OCI-LY7 (cell line): ENCODE data around the gene NIPBL. TPM values are rescaled to one million over a fixed set of nuclear protein-coding genes. Genes with fewer than 3 reads are reported as not detected.

Experiments used
- BruUV-seq: library from RNA; stranded (reverse); fragments of 400-500 nt; replicated peaks from 2 replicates; lab custom pipeline; 2021; lab: Mats Ljungman, UMichigan
- CTCF ChIA-PET: fragments of 300-600 bp; sonication (Branson Sonifier 250); formaldehyde crosslinking; loops from one replicate; lab custom pipeline; 2022; ENCODE audit warnings: antibody characterized with exemption; ENCODE audit not compliant: unreplicated experiment; lab: Charles Lee
- POLR2A ChIA-PET: fragments of 300-600 bp; sonication (Branson Sonifier 250); formaldehyde crosslinking; loops from one replicate; lab custom pipeline; 2022; ENCODE audit warnings: antibody characterized with exemption; lab: Charles Lee
- DNase-seq: peaks from one replicate; pipeline ENCODE4 v3.0.0-alpha.2; 2015; ENCODE audit warnings: low spot score
- H2AFZ ChIP-seq: fragments of 200-600 bp; sonication (generic), shearing (Covaris generic); 2 replicates; pipeline ENCODE4 v1.6.1; 2014; ENCODE audit warnings: mild to moderate bottlenecking, antibody characterized with exemption, low read length, moderate library complexity
- H3K27ac ChIP-seq: fragments of 200-600 bp; sonication (generic); 2 replicates; pipeline ENCODE4 v1.5.1; 2014; ENCODE audit warnings: mixed run types, low read depth, mild to moderate bottlenecking, moderate library complexity, low read length, inconsistent platforms; ENCODE audit not compliant: poor library complexity, severe bottlenecking
- H3K36me3 ChIP-seq: fragments of 200-600 bp; sonication (generic); 2 replicates; pipeline ENCODE4 v1.6.1; 2014; ENCODE audit warnings: mild to moderate bottlenecking, antibody characterized with exemption, low read length, moderate library complexity, mixed read lengths; ENCODE audit not compliant: insufficient read depth
- H3K4me1 ChIP-seq: fragments of 200-600 bp; sonication (generic); 2 replicates; pipeline ENCODE4 v1.5.1; 2014; ENCODE audit warnings: mild to moderate bottlenecking, low read length; ENCODE audit not compliant: insufficient read depth, poor library complexity, severe bottlenecking
- H3K4me2 ChIP-seq: fragments of 200-600 bp; sonication (generic); 2 replicates; pipeline ENCODE4 v1.6.1; 2014; ENCODE audit warnings: mild to moderate bottlenecking, low read length
- H3K4me3 ChIP-seq: fragments of 200-600 bp; sonication (generic); 2 replicates; pipeline ENCODE4 v1.5.1; 2014; ENCODE audit warnings: mild to moderate bottlenecking, low read depth, low read length; ENCODE audit not compliant: poor library complexity, severe bottlenecking
- H3K79me2 ChIP-seq: fragments of 200-600 bp; sonication (generic); 2 replicates; pipeline ENCODE4 v1.6.1; 2016; ENCODE audit warnings: low read depth, mild to moderate bottlenecking, low read length, moderate library complexity, mixed read lengths; ENCODE audit not compliant: insufficient read depth
- H3K9me2 ChIP-seq: fragments of 200-600 bp; sonication (generic); 2 replicates; pipeline ENCODE4 v1.6.1; 2016; ENCODE audit warnings: mild to moderate bottlenecking, low read length, mixed read lengths; ENCODE audit not compliant: insufficient read depth
- H3K9me3 ChIP-seq: fragments of 200-600 bp; sonication (generic); 2 replicates; pipeline ENCODE4 v1.6.1; 2014; ENCODE audit warnings: mild to moderate bottlenecking, mixed run types, low read length, mixed read lengths
- H4K20me1 ChIP-seq: fragments of 200-600 bp; sonication (generic); 2 replicates; pipeline ENCODE4 v1.6.1; 2014; ENCODE audit warnings: mild to moderate bottlenecking, antibody characterized with exemption, low read length, moderate library complexity, mixed read lengths; ENCODE audit not compliant: insufficient read depth
- EZH2phosphoT487 ChIP-seq: fragments of 200-600 bp; sonication (generic); IDR thresholded peaks from 2 replicates; pipeline ENCODE4 v1.6.1; 2018; ENCODE audit warnings: low read depth, borderline replicate concordance, mild to moderate bottlenecking, mixed run types, antibody characterized with exemption, low read length, moderate library complexity, mixed read lengths
- intact Hi-C: fragments of 100-400 bp; cut with micrococcal nuclease; formaldehyde crosslinking; loops from one replicate; pipeline ENCODE4 v1.10.0; 2022; ENCODE audit not compliant: unreplicated experiment
- total RNA-seq, 2 experiments: library from RNA; depleted of rRNA in 1 of 2; stranded (reverse); fragments of >200 nt in 1 of 2; shearing (Covaris generic) in 1 of 2; gene quantifications; 2 replicates each; pipeline ENCODE4 v1.2.3, GENCODE V29; 2014 to 2022
- TF ChIP-seq, protein P1 (sequence below): fragments of 200-600 bp; sonication (generic); conservative IDR thresholded peaks from 2 replicates; pipeline ENCODE4 v1.5.1; 2014; ENCODE audit warnings: mild to moderate bottlenecking, antibody characterized with exemption, low read length, moderate library complexity, mixed read lengths

NIPBL gene
- total RNA-seq, 2 experiments from 2014 or later, result 24.9 to 56.1 TPM

GRCh38 chr5:36969700-36970395 is 93.3 kb downstream of the NIPBL start:
- H4K20me1 ChIP-seq, result no peaks in the 10 kb centered on the region
- no TSS peak for BruUV-seq
- no peaks in the 10 kb centered on the region for H3K9me3 ChIP-seq

DNA sequence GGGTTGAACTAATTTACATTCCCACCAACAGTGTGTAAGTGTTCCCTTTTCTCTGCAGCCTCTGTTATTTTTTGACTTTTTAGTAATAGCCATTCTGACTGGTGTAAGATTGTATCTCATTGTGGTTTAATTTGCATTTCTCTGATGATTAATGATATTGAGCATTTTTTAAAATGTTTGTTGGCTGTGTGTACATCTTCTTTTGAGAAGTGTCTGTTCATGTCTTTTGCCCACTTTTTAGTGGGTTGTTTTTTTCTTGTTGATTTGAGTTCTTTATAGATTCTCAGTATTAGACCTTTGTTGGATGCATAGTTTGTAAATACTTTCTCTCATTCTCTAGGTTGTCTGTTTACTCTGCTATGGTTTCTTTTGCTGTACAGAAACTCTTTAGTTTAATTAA is 101.6 kb downstream of the NIPBL start:
- TF ChIP-seq, protein P1, sequence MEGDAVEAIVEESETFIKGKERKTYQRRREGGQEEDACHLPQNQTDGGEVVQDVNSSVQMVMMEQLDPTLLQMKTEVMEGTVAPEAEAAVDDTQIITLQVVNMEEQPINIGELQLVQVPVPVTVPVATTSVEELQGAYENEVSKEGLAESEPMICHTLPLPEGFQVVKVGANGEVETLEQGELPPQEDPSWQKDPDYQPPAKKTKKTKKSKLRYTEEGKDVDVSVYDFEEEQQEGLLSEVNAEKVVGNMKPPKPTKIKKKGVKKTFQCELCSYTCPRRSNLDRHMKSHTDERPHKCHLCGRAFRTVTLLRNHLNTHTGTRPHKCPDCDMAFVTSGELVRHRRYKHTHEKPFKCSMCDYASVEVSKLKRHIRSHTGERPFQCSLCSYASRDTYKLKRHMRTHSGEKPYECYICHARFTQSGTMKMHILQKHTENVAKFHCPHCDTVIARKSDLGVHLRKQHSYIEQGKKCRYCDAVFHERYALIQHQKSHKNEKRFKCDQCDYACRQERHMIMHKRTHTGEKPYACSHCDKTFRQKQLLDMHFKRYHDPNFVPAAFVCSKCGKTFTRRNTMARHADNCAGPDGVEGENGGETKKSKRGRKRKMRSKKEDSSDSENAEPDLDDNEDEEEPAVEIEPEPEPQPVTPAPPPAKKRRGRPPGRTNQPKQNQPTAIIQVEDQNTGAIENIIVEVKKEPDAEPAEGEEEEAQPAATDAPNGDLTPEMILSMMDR, result no peak
- no peak for TF ChIP-seq EZH2phosphoT487
- CTCF ChIA-PET, result no interaction called here
- H3K79me2 ChIP-seq, result peaks cover 54% of the 10 kb centered on the region; the same call in 1 of the 2 replicates
- H3K36me3 ChIP-seq, result peaks cover 60% of the 10 kb centered on the region
- no peak overlapping the region for H3K27ac ChIP-seq
- peaks cover 17% of the 10 kb centered on the region; the same call in 1 of the 2 replicates for H3K9me3 ChIP-seq
- no peak for DNase-seq
- intact Hi-C loops, result no loop called here
- no peaks in the 10 kb centered on the region for H4K20me1 ChIP-seq
- no peak overlapping the region for H2AFZ ChIP-seq
- no peaks in the 10 kb centered on the region for H3K9me2 ChIP-seq
- H3K4me1 ChIP-seq, result no peaks in the 10 kb centered on the region
- H3K4me2 ChIP-seq, result no peak overlapping the region
- no peak overlapping the region for H3K4me3 ChIP-seq
- BruUV-seq, result no TSS peak
- POLR2A ChIA-PET, result no interaction called here

More at GRCh38 chr5:36969700-36970395, 93.3 kb downstream of the NIPBL start:
- ChIA-PET POLR2A (no interaction called here), CTCF (no interaction called here)
- H2AFZ ChIP-seq, result no peak overlapping the region
- no peak overlapping the region for H3K4me2 ChIP-seq
- no peak overlapping the region for H3K4me3 ChIP-seq
- peaks cover 47% of the 10 kb centered on the region for H3K36me3 ChIP-seq
- H3K4me1 ChIP-seq, result no peaks in the 10 kb centered on the region
- no peak overlapping the region for H3K27ac ChIP-seq
- no peak for DNase-seq
- TF ChIP-seq EZH2phosphoT487, result no peak
- TF ChIP-seq, protein P1, result no peak
- no peaks in the 10 kb centered on the region for H3K9me2 ChIP-seq
- H3K79me2 ChIP-seq, result no peaks in the 10 kb centered on the region
- intact Hi-C loops, result no loop called here

DNA sequence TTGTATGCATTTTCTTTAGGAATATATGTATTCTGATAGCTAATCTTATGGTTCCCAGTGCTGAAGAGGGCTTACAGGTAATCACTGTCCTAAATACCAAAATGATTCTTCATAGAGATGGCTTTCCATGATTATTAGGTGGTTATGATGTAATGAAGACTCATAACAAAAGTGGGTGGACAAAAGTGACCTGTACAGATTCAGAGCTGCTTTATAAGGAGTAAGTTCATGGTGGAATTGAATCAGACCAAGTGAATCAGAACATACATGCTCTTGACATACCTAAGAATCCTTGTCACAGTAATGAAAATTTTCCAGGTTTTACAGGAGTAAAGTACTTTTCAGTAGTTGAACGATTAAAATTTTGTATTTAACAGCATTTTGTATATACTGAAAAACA is 105.6 kb downstream of the NIPBL start:
- Histone ChIP-seq H3K9me2 (no peaks in the 10 kb centered on the region), H3K27ac (no peak overlapping the region), H3K79me2 (peaks cover 56% of the 10 kb centered on the region; the same call in 1 of the 2 replicates), H3K36me3 (peaks cover 46% of the 10 kb centered on the region), H2AFZ (no peak overlapping the region), H3K4me3 (no peak overlapping the region), H3K9me3 (peaks cover 17% of the 10 kb centered on the region; the same call in 1 of the 2 replicates), H4K20me1 (no peaks in the 10 kb centered on the region), H3K4me2 (no peak overlapping the region), H3K4me1 (no peaks in the 10 kb centered on the region)
- no TSS peak for BruUV-seq
- CTCF ChIA-PET, result no interaction called here
- DNase-seq, result no peak
- POLR2A ChIA-PET, result interaction anchor here (0.6 kb wide), 1 partner anchor 652 kb away, joined by 4 read pairs; no protein-coding TSS in a partner anchor
- TF ChIP-seq EZH2phosphoT487, result no peak
- TF ChIP-seq, protein P1, result no peak
- intact Hi-C loops, result no loop called here
